MM.1S (cell line): ENCODE measurements around the gene EML1.

Experiments
- DNase-seq: peaks from one replicate; pipeline ENCODE4 v3.0.0-alpha.2; 2015
- H2AFZ ChIP-seq: fragments of 300-600 bp; sonication (generic); 2 replicates; pipeline ENCODE4 v1.6.0; 2016; ENCODE audit warnings: antibody characterized with exemption, low read length
- H3F3A ChIP-seq: fragments of 300-600 bp; sonication (generic); 2 replicates; pipeline ENCODE4 v1.6.1; 2016; ENCODE audit warnings: mild to moderate bottlenecking, antibody characterized with exemption, low read length, moderate library complexity, mixed read lengths; ENCODE audit not compliant: insufficient read depth
- H3K27ac ChIP-seq: fragments of 300-600 bp; sonication (generic); 2 replicates; pipeline ENCODE4 v1.5.1; 2016; ENCODE audit warnings: mild to moderate bottlenecking, low read length
- H3K27me3 ChIP-seq: fragments of 300-600 bp; sonication (generic); replicated peaks from 2 replicates; pipeline ENCODE4 v1.6.0; 2016; ENCODE audit warnings: low read length; ENCODE audit not compliant: insufficient read depth
- H3K36me3 ChIP-seq: fragments of 300-600 bp; sonication (generic); replicated peaks from 2 replicates; pipeline ENCODE4 v1.6.1; 2016; ENCODE audit warnings: mild to moderate bottlenecking, low read length, mixed read lengths; ENCODE audit not compliant: insufficient read depth
- H3K4me1 ChIP-seq: fragments of 300-600 bp; sonication (generic); 2 replicates; pipeline ENCODE4 v1.6.1; 2016; ENCODE audit warnings: low read length, mixed read lengths
- H3K4me2 ChIP-seq: fragments of 300-600 bp; sonication (generic); 2 replicates; pipeline ENCODE4 v1.6.0; 2016; ENCODE audit warnings: low read depth, low read length
- H3K4me3 ChIP-seq: fragments of 300-600 bp; sonication (generic); 2 replicates; pipeline ENCODE4 v1.5.1; 2016; ENCODE audit warnings: low read length, mixed read lengths
- H3K79me2 ChIP-seq: fragments of 300-600 bp; sonication (generic); 2 replicates; pipeline ENCODE4 v1.6.1; 2016; ENCODE audit warnings: mixed run types, low read length, mixed read lengths
- H3K9ac ChIP-seq: fragments of 300-600 bp; sonication (generic); 2 replicates; pipeline ENCODE4 v1.6.1; 2016; ENCODE audit warnings: low read length, mixed read lengths
- H3K9me2 ChIP-seq: fragments of 300-600 bp; sonication (generic); replicated peaks from 2 replicates; pipeline ENCODE4 v1.6.1; 2016; ENCODE audit warnings: mild to moderate bottlenecking, low read length, mixed read lengths; ENCODE audit not compliant: insufficient read depth
- H3K9me3 ChIP-seq: fragments of 300-600 bp; sonication (generic); replicated peaks from 2 replicates; pipeline ENCODE4 v1.6.1; 2016; ENCODE audit warnings: mild to moderate bottlenecking, low read length, mixed read lengths; ENCODE audit not compliant: insufficient read depth
- H4K20me1 ChIP-seq: fragments of 300-600 bp; sonication (generic); 2 replicates; pipeline ENCODE4 v1.6.1; 2016; ENCODE audit warnings: mild to moderate bottlenecking, low read length, moderate library complexity, mixed read lengths; ENCODE audit not compliant: insufficient read depth
- EZH2 ChIP-seq: fragments of 300-600 bp; sonication (generic); optimal IDR thresholded peaks from 2 replicates; pipeline ENCODE3; 2017; ENCODE audit warnings: low read depth, mild to moderate bottlenecking, antibody characterized with exemption, low read length, mixed read lengths
- EZH2phosphoT487 ChIP-seq: fragments of 300-600 bp; sonication (generic); IDR thresholded peaks from 2 replicates; pipeline ENCODE4 v1.6.1; 2018; ENCODE audit warnings: antibody characterized with exemption, low read length
- TF ChIP-seq, protein P1 (sequence below): fragments of 300-600 bp; sonication (generic); IDR thresholded peaks from 2 replicates; pipeline ENCODE4 v1.5.1; 2016; ENCODE audit warnings: antibody characterized with exemption, low read length, mixed read lengths

The EML1 gene

GRCh38 chr14:99931308-99931707, 138.1 kb downstream of the EML1 start:
- Histone ChIP-seq H3K9ac (no peak overlapping the region), H2AFZ (no peak overlapping the region), H3K9me2 (no peaks in the 10 kb centered on the region), H3K79me2 (no peaks in the 10 kb centered on the region), H3F3A (no peaks in the 10 kb centered on the region), H3K4me3 (no peak overlapping the region), H3K36me3 (no peaks in the 10 kb centered on the region), H3K27ac (no peak overlapping the region), H3K4me2 (no peak overlapping the region), H3K4me1 (no peaks in the 10 kb centered on the region), H3K9me3 (no peaks in the 10 kb centered on the region), H3K27me3 (no peaks in the 10 kb centered on the region), H4K20me1 (no peaks in the 10 kb centered on the region)
- TF ChIP-seq, protein P1, sequence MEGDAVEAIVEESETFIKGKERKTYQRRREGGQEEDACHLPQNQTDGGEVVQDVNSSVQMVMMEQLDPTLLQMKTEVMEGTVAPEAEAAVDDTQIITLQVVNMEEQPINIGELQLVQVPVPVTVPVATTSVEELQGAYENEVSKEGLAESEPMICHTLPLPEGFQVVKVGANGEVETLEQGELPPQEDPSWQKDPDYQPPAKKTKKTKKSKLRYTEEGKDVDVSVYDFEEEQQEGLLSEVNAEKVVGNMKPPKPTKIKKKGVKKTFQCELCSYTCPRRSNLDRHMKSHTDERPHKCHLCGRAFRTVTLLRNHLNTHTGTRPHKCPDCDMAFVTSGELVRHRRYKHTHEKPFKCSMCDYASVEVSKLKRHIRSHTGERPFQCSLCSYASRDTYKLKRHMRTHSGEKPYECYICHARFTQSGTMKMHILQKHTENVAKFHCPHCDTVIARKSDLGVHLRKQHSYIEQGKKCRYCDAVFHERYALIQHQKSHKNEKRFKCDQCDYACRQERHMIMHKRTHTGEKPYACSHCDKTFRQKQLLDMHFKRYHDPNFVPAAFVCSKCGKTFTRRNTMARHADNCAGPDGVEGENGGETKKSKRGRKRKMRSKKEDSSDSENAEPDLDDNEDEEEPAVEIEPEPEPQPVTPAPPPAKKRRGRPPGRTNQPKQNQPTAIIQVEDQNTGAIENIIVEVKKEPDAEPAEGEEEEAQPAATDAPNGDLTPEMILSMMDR, result no peak
- TF ChIP-seq EZH2phosphoT487, result no peak
- TF ChIP-seq EZH2, result no peak
- no peak for DNase-seq

GRCh38 chr14:99936056-99936455, 142.8 kb downstream of the EML1 start:
- Histone ChIP-seq H3K36me3 (no peaks in the 10 kb centered on the region), H3F3A (no peaks in the 10 kb centered on the region), H3K27ac (no peak overlapping the region), H3K4me3 (no peak overlapping the region), H4K20me1 (no peaks in the 10 kb centered on the region), H3K4me1 (no peaks in the 10 kb centered on the region), H3K79me2 (no peaks in the 10 kb centered on the region), H3K9me3 (no peaks in the 10 kb centered on the region), H3K27me3 (no peaks in the 10 kb centered on the region), H3K9me2 (no peaks in the 10 kb centered on the region), H2AFZ (no peak overlapping the region), H3K9ac (no peak overlapping the region), H3K4me2 (no peak overlapping the region)
- no peak for DNase-seq
- TF ChIP-seq EZH2phosphoT487 (no peak), EZH2 (no peak)
- TF ChIP-seq, protein P1, result no peak

DNA sequence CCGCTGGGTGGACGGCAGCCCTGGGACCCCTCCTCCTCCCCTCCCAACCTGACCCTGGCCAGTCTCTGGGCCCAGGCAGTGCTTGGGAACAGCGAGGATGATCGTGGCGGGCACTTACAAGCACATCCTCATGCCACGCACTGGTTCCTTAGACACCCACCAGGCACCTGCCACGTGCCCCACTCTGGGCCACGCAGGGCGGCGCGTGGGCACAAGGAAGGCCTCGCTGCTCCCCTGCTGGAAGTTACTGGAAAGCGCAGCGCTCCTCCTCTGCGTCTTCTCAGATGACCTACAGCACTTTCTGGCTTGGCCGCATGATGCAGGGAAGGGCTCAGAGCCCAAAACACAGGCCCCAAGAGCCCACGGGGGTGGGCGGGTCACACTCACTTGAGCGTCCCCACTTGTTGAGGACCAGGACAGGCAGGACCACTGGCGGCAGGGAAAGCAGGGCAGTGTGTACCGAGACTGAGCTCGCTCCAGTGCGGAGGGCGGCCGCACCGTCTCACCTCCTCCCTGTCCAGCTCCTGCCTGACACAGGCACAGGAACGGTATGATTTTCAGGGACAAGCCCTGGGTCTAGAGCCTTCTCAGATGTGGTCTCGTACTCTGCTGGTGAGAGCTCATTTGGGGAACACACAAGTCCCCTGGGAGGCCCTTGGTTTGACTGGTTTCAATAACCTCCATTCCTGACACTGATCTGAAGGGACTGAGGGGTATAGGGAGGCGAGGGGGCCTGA, 143.7 kb downstream of the EML1 start:
- H3K36me3 ChIP-seq, result no peaks in the 10 kb centered on the region
- no peak overlapping the region for H3K4me3 ChIP-seq
- H3K27ac ChIP-seq, result no peak overlapping the region
- H3K4me2 ChIP-seq, result no peak overlapping the region
- no peaks in the 10 kb centered on the region for H3K9me3 ChIP-seq
- TF ChIP-seq, protein P1, result no peak
- TF ChIP-seq EZH2 (no peak), EZH2phosphoT487 (no peak)
- H2AFZ ChIP-seq, result no peak overlapping the region
- H3K9me2 ChIP-seq, result no peaks in the 10 kb centered on the region
- no peaks in the 10 kb centered on the region for H4K20me1 ChIP-seq
- H3K9ac ChIP-seq, result no peak overlapping the region
- H3K79me2 ChIP-seq, result no peaks in the 10 kb centered on the region
- H3K4me1 ChIP-seq, result no peaks in the 10 kb centered on the region
- H3K27me3 ChIP-seq, result no peaks in the 10 kb centered on the region
- H3F3A ChIP-seq, result no peaks in the 10 kb centered on the region
- no peak for DNase-seq
